Naive thymus-derived CD8-positive, alpha-beta T cell (primary cell): ENCODE data around the gene MAST3. TPM values are rescaled to one million over a fixed set of nuclear protein-coding genes. Genes with fewer than 3 reads are reported as not detected.

ENCODE experiments used
- ATAC-seq, 2 donors: fragments of 150-1000 bp; cut with Tn5 transposase in 1 of 2; sonication (Bioruptor Pico), chemical (Tn5 transposase) in 1 of 2; 1 replicate in 1 of 2; 2 replicates in 1 of 2; pipeline ENCODE4 v1.10.0; 2021; ENCODE audit warnings: mild to moderate bottlenecking in 2 of 2, moderate library complexity in 2 of 2
- POLR2A ChIA-PET: fragments of 350-600 bp; sonication (Branson Sonifier 250); formaldehyde crosslinking; loops from one replicate; lab custom pipeline; 2021; ENCODE audit warnings: antibody characterized with exemption; lab: Charles Lee
- DNase-seq, 10 donors: peaks; one replicate each; pipeline versions ENCODE4 v3.0.0 to v3.0.0-alpha.2; 2020 to 2022
- H3K27ac Mint-ChIP-seq, 10 donors: one replicate each; pipeline ENCODE4 v1.8.0; 2020 to 2022; ENCODE audit warnings: mild to moderate bottlenecking in 10 of 10, mixed read lengths in 10 of 10, moderate library complexity in 4 of 10, inconsistent platforms in 1 of 10
- H3K27me3 Mint-ChIP-seq, 5 donors: one replicate each; pipeline ENCODE4 v1.8.0; 2021 to 2022; ENCODE audit warnings: mixed read lengths in 5 of 5
- H3K36me3 Mint-ChIP-seq, 3 donors: one replicate each; pipeline ENCODE4 v1.8.0; 2020 to 2022; ENCODE audit warnings: mixed read lengths in 3 of 3, mild to moderate bottlenecking in 2 of 3, inconsistent platforms in 1 of 3
- H3K4me1 Mint-ChIP-seq, 4 donors: one replicate each; pipeline ENCODE4 v1.8.0; 2021 to 2022; ENCODE audit warnings: mixed read lengths in 4 of 4
- H3K4me3 Mint-ChIP-seq, 10 donors: one replicate each; pipeline ENCODE4 v1.8.0; 2020 to 2022; ENCODE audit warnings: mild to moderate bottlenecking in 10 of 10, mixed read lengths in 10 of 10, moderate library complexity in 6 of 10, inconsistent platforms in 1 of 10
- H3K9me3 Mint-ChIP-seq, 9 donors: one replicate each; pipeline ENCODE4 v1.8.0; 2020 to 2022; ENCODE audit warnings: mixed read lengths in 9 of 9, mild to moderate bottlenecking in 3 of 9, inconsistent platforms in 1 of 9, moderate library complexity in 1 of 9
- polyA plus RNA-seq, 3 donors: library from polyadenylated mRNA; unstranded; fragments of 300-500 nt; fragmentation: Illumina TruSeq; gene quantifications; one replicate each; pipeline ENCODE4 v1.2.3, GENCODE V29; 2021
- total RNA-seq, 8 experiments: library from RNA in 2 of 8; stranded (reverse) in 2 of 8; gene quantifications; one replicate each; pipeline ENCODE4 v1.2.3 and lab custom pipeline; 2021 to 2026

The MAST3 gene
- total and polyA plus RNA-seq, 5 experiments from 2014 or later: 9.4 to 44.8 (median 15.7) TPM

GRCh38 chr19:18063463-18063862, 34.1 kb upstream of the MAST3 start:
- Mint-ChIP-seq H3K4me3 (no peak overlapping the region), H3K27me3 (no peaks in the 10 kb centered on the region), H3K27ac (peak overlapping the region in 3 of 10 donors; percentile 10 to 77 (median 33)), H3K36me3 (peaks cover 0 to 20% (median 7%) of the 10 kb centered on the region in 3 donors), H3K9me3 (no peaks in the 10 kb centered on the region), H3K4me1 (peaks cover 3 to 6% (median 4%) of the 10 kb centered on the region in 4 donors)
- peak in 1 of 2 donors; percentile 41 for ATAC-seq
- DNase-seq: peak in 5 of 10 donors; percentile 22 to 76 (median 37)
- POLR2A ChIA-PET: interaction anchor here (0.6 to 3.7 kb wide), 5 partner anchors 29 to 105 kb away, joined by 3 to 17 read pairs (median 6); no protein-coding TSS in a partner anchor

- POLR2A ChIA-PET: interaction anchor here (0.7 to 3.7 kb wide), 5 partner anchors 33 to 64 kb away, joined by 3 to 17 read pairs (median 4); partner anchors contain the start of genes ARRDC2 and MAST3
- Mint-ChIP-seq H3K27me3 (no peaks in the 10 kb centered on the region), H3K4me1 (peaks cover 0 to 4% (median under 1%) of the 10 kb centered on the region in 4 donors), H3K36me3 (peaks cover 0 to 30% (median 7%) of the 10 kb centered on the region in 3 donors), H3K27ac (peak overlapping the region in 2 of 10 donors; percentile 31 to 68), H3K4me3 (no peak overlapping the region), H3K9me3 (no peaks in the 10 kb centered on the region)
- ATAC-seq: no peak
- DNase-seq: no peak
Measured at GRCh38 chr19:18065173-18065495, 32.4 kb upstream of the MAST3 start.

- no peak for DNase-seq
- Mint-ChIP-seq H3K9me3 (no peaks in the 10 kb centered on the region), H3K4me1 (peaks cover 4 to 7% (median 6%) of the 10 kb centered on the region in 4 donors), H3K4me3 (no peak overlapping the region), H3K27ac (no peak overlapping the region), H3K36me3 (peaks cover 0 to 43% (median 20%) of the 10 kb centered on the region in 3 donors), H3K27me3 (no peaks in the 10 kb centered on the region)
- no peak for ATAC-seq
- POLR2A ChIA-PET: interaction anchor here (0.5 to 0.6 kb wide), 2 partner anchors 19 to 57 kb away, joined by 4 to 5 read pairs; no protein-coding TSS in a partner anchor
Measured at GRCh38 chr19:18068395-18068794, 29.2 kb upstream of the MAST3 start.

- peaks cover 0 to 49% (median 22%) of the 10 kb centered on the region in 3 donors for H3K36me3 Mint-ChIP-seq
- H3K9me3 Mint-ChIP-seq: no peaks in the 10 kb centered on the region
- H3K27me3 Mint-ChIP-seq: no peaks in the 10 kb centered on the region
- peaks cover 9 to 15% (median 12%) of the 10 kb centered on the region in 4 donors for H3K4me1 Mint-ChIP-seq
- POLR2A ChIA-PET: no interaction called here
- H3K4me3 Mint-ChIP-seq: no peak overlapping the region
- no peak for ATAC-seq
- H3K27ac Mint-ChIP-seq: peak overlapping the region in 2 of 10 donors; percentile 3 to 5
- DNase-seq: no peak
Measured at GRCh38 chr19:18069383-18069782, 28.2 kb upstream of the MAST3 start.

- H3K9me3 Mint-ChIP-seq: no peaks in the 10 kb centered on the region
- peaks cover 0 to 48% (median 16%) of the 10 kb centered on the region in 3 donors for H3K36me3 Mint-ChIP-seq
- ATAC-seq (no peak), DNase-seq (no peak)
- peaks cover 9 to 16% (median 12%) of the 10 kb centered on the region in 4 donors for H3K4me1 Mint-ChIP-seq
- POLR2A ChIA-PET: no interaction called here
- H3K27ac Mint-ChIP-seq: peak overlapping the region in 1 of 10 donors; percentile 56
- H3K4me3 Mint-ChIP-seq: no peak overlapping the region
- H3K27me3 Mint-ChIP-seq: no peaks in the 10 kb centered on the region
Measured at GRCh38 chr19:18070181-18070580, 27.4 kb upstream of the MAST3 start.

- Mint-ChIP-seq H3K27ac (peak overlapping the region in 2 of 10 donors; percentile 3 to 22), H3K4me1 (peaks cover 9 to 16% (median 12%) of the 10 kb centered on the region in 4 donors), H3K36me3 (peaks cover 0 to 60% (median 18%) of the 10 kb centered on the region in 3 donors), H3K27me3 (no peaks in the 10 kb centered on the region), H3K4me3 (no peak overlapping the region), H3K9me3 (no peaks in the 10 kb centered on the region)
- POLR2A ChIA-PET: interaction anchor here (0.5 to 1.1 kb wide), 6 partner anchors 16 to 126 kb away, joined by 3 to 5 read pairs (median 4); no protein-coding TSS in a partner anchor
- no peak for DNase-seq
- ATAC-seq: no peak
Measured at GRCh38 chr19:18072335-18072734, 25.2 kb upstream of the MAST3 start.

GRCh38 chr19:18073197-18073596, 24.4 kb upstream of the MAST3 start:
- peak overlapping the region in 9 of 10 donors; percentile 7 to 82 (median 55) for H3K27ac Mint-ChIP-seq
- H3K36me3 Mint-ChIP-seq: peaks cover 0 to 68% (median 18%) of the 10 kb centered on the region in 3 donors
- POLR2A ChIA-PET: interaction anchor here (1.1 kb wide), 1 partner anchor 36 kb away, joined by 3 read pairs; no protein-coding TSS in a partner anchor
- ATAC-seq (peak; percentile 33 to 63), DNase-seq (no peak)
- H3K9me3 Mint-ChIP-seq: no peaks in the 10 kb centered on the region
- H3K4me1 Mint-ChIP-seq: peaks cover 9 to 16% (median 12%) of the 10 kb centered on the region in 4 donors
- H3K4me3 Mint-ChIP-seq: peak overlapping the region in 5 of 10 donors; percentile 3 to 48 (median 8)
- no peaks in the 10 kb centered on the region for H3K27me3 Mint-ChIP-seq

- no peaks in the 10 kb centered on the region for H3K9me3 Mint-ChIP-seq
- H3K36me3 Mint-ChIP-seq: peaks cover 0 to 69% (median 22%) of the 10 kb centered on the region in 3 donors
- no peak overlapping the region for H3K4me3 Mint-ChIP-seq
- ATAC-seq (no peak), DNase-seq (no peak)
- peak overlapping the region in 3 of 10 donors; percentile 22 to 43 (median 33) for H3K27ac Mint-ChIP-seq
- peaks cover 8 to 16% (median 12%) of the 10 kb centered on the region in 4 donors for H3K4me1 Mint-ChIP-seq
- no peaks in the 10 kb centered on the region for H3K27me3 Mint-ChIP-seq
- POLR2A ChIA-PET: no interaction called here
Measured at GRCh38 chr19:18074192-18074591, 23.4 kb upstream of the MAST3 start.

GRCh38 chr19:18083929-18084684, 13.5 kb upstream of the MAST3 start:
- Mint-ChIP-seq H3K4me1 (peaks cover 22 to 50% (median 42%) of the 10 kb centered on the region in 4 donors), H3K4me3 (peak overlapping the region in 6 of 10 donors; percentile 17 to 97 (median 38)), H3K27me3 (no peaks in the 10 kb centered on the region), H3K27ac (peak overlapping the region in 6 of 10 donors; percentile 9 to 64 (median 33)), H3K9me3 (peaks cover 0 to 10% (median 0%) of the 10 kb centered on the region in 9 donors), H3K36me3 (peaks cover 0 to 41% (median 10%) of the 10 kb centered on the region in 3 donors)
- ATAC-seq (no peak), DNase-seq (no peak)
- POLR2A ChIA-PET: no interaction called here

- Mint-ChIP-seq H3K4me3 (peak overlapping the region; percentile 88 to 97 (median 92)), H3K9me3 (peaks cover 0 to 10% (median 0%) of the 10 kb centered on the region in 9 donors), H3K27ac (peak overlapping the region in 9 of 10 donors; percentile 95 to 98 (median 97)), H3K27me3 (no peaks in the 10 kb centered on the region), H3K4me1 (peaks cover 34 to 68% (median 59%) of the 10 kb centered on the region in 4 donors), H3K36me3 (peaks cover 0 to 24% (median 2%) of the 10 kb centered on the region in 3 donors)
- POLR2A ChIA-PET: interaction anchor here (0.6 to 8.6 kb wide), 8 partner anchors 11 to 237 kb away, joined by 3 to 135 read pairs (median 8); partner anchors contain the start of genes ARRDC2, CCDC124, LSM4 and MAST3
- DNase-seq: no peak
- no peak for ATAC-seq
Measured at GRCh38 chr19:18085702-18086457, 11.7 kb upstream of the MAST3 start.

- no peaks in the 10 kb centered on the region for H3K27me3 Mint-ChIP-seq
- H3K27ac Mint-ChIP-seq: peak within 1 kb of the TSS; percentile 95 to 98 (median 97)
- peak within 1 kb of the TSS; percentile 88 to 97 (median 92) for H3K4me3 Mint-ChIP-seq
- ATAC-seq (peak; percentile 46 to 50), DNase-seq (peak; percentile 31 to 77 (median 48))
- peaks cover 38 to 76% (median 66%) of the 10 kb centered on the region in 4 donors for H3K4me1 Mint-ChIP-seq
- peaks cover 0 to 10% (median 0%) of the 10 kb centered on the region in 9 donors for H3K9me3 Mint-ChIP-seq
- peaks cover 0 to 20% (median 2%) of the 10 kb centered on the region in 3 donors for H3K36me3 Mint-ChIP-seq
- POLR2A ChIA-PET: interaction anchor here (0.6 to 8.6 kb wide), 15 partner anchors 11 to 236 kb away, joined by 3 to 135 read pairs (median 5); partner anchors contain the start of genes ARRDC2, CCDC124, LSM4 and MAST3
Measured at GRCh38 chr19:18086590-18087138, 10.9 kb upstream of the MAST3 start, which contains the start of gene IL12RB1. Gene IL12RB1, minus strand, starts transcription at chr19:18086934. Its CDS starts 111 bp downstream, at chr19:18086823.
